Endothelial cell of umbilical vein (primary cell): ENCODE results near the gene GABRR2. TPM values are rescaled to one million over a fixed set of nuclear protein-coding genes. Genes with fewer than 3 reads are reported as not detected.

Experiments
- BruUV-seq: library from RNA; stranded (reverse); fragments of 400-500 nt; replicated peaks from 2 replicates; lab custom pipeline; 2021; lab: Mats Ljungman, UMichigan
- CTCF ChIA-PET: fragments of 300-600, 350-600 bp; sonication (Branson Sonifier 250); formaldehyde crosslinking; loops from one replicate; lab custom pipeline; 2021; ENCODE audit warnings: antibody characterized with exemption, inconsistent platforms; lab: Charles Lee
- POLR2A ChIA-PET: fragments of 300-600, 350-600 bp; sonication (Branson Sonifier 250); formaldehyde crosslinking; loops from one replicate; lab custom pipeline; 2021; ENCODE audit warnings: antibody characterized with exemption, inconsistent platforms; lab: Charles Lee
- DNase-seq: peaks from one replicate; pipeline ENCODE4 v3.0.0-alpha.2; 2011; ENCODE audit warnings: low read depth, low spot score
- FAIRE-seq: peaks from 2 replicates; lab custom pipeline; 2011; peaks lifted over from hg19 to GRCh38; lab: Jason Lieb, UNC
- H2AFZ ChIP-seq: 2 replicates; pipeline ENCODE4 v1.6.0; 2012; ENCODE audit warnings: low read depth, low read length, control low read depth, inconsistent platforms
- H3K27ac ChIP-seq: 2 replicates; pipeline ENCODE4 v1.5.1; 2011; ENCODE audit warnings: low read depth, mild to moderate bottlenecking, control low read depth, low read length, moderate library complexity; ENCODE audit not compliant: insufficient read depth
- H3K27me3 ChIP-seq, 2 experiments: 2 replicates each; pipeline versions ENCODE4 v1.6.0 to v1.6.1; 2011; ENCODE audit warnings: low read length in 2 of 2, mixed read lengths in 1 of 2; ENCODE audit not compliant: control insufficient read depth in 2 of 2, insufficient read depth in 2 of 2
- H3K36me3 ChIP-seq, 2 experiments: 2 replicates in 1 of 2; 3 replicates in 1 of 2; pipeline ENCODE4 v1.5.1; 2011; ENCODE audit warnings: low read length in 2 of 2, mild to moderate bottlenecking in 1 of 2, moderate library complexity in 1 of 2; ENCODE audit not compliant: control insufficient read depth in 2 of 2, insufficient read depth in 2 of 2; ENCODE audit errors: extremely low read depth in 1 of 2
- H3K4me1 ChIP-seq: 3 replicates; pipeline ENCODE4 v1.5.1; 2011; ENCODE audit warnings: mild to moderate bottlenecking, low read length; ENCODE audit not compliant: control insufficient read depth, insufficient read depth; ENCODE audit errors: extremely low read depth
- H3K4me2 ChIP-seq: 2 replicates; pipeline ENCODE4 v1.6.1; 2011; ENCODE audit warnings: low read length, control low read depth, mixed read lengths; ENCODE audit not compliant: insufficient read depth
- H3K4me3 ChIP-seq, 3 experiments: fragments of 200-600 bp in 1 of 3; sonication (generic), shearing (Covaris generic) in 1 of 3; replicated peaks in 1 of 3; 2 replicates each; pipeline ENCODE4 v1.5.1; 2011 to 2016; ENCODE audit warnings: control low read depth in 3 of 3, low read length in 3 of 3, mild to moderate bottlenecking in 2 of 3, inconsistent platforms in 1 of 3, low read depth in 1 of 3, moderate library complexity in 1 of 3; ENCODE audit not compliant: insufficient read depth in 1 of 3
- H3K79me2 ChIP-seq: 2 replicates; pipeline ENCODE4 v1.6.0; 2012; ENCODE audit warnings: low read length, inconsistent platforms; ENCODE audit not compliant: control insufficient read depth, insufficient read depth
- H3K9ac ChIP-seq: replicated peaks from 2 replicates; pipeline ENCODE3; 2011; ENCODE audit warnings: low read length, control low read depth; ENCODE audit not compliant: insufficient read depth; ENCODE audit errors: extremely low read depth
- H3K9me1 ChIP-seq: replicated peaks from 3 replicates; pipeline ENCODE4 v1.6.0; 2011; ENCODE audit warnings: mild to moderate bottlenecking, low read length; ENCODE audit not compliant: control insufficient read depth, insufficient read depth; ENCODE audit errors: extremely low read depth
- H3K9me3 ChIP-seq: replicated peaks from 2 replicates; pipeline ENCODE4 v1.5.1; 2012; ENCODE audit warnings: low read length, inconsistent platforms; ENCODE audit not compliant: control insufficient read depth, insufficient read depth
- H4K20me1 ChIP-seq: replicated peaks from 2 replicates; pipeline ENCODE3; 2011; ENCODE audit warnings: mild to moderate bottlenecking, low read length; ENCODE audit not compliant: control insufficient read depth, insufficient read depth; ENCODE audit errors: extremely low read depth
- EZH2 ChIP-seq: IDR thresholded peaks from 2 replicates; pipeline ENCODE4 v1.6.1; 2012; ENCODE audit warnings: borderline replicate concordance, low read depth, mild to moderate bottlenecking, moderate library complexity, low read length, inconsistent platforms; ENCODE audit not compliant: severe bottlenecking
- FOS ChIP-seq: IDR thresholded peaks from 2 replicates; pipeline ENCODE4 v1.6.1; 2011; ENCODE audit warnings: mild to moderate bottlenecking, low read length, moderate library complexity, borderline replicate concordance; ENCODE audit not compliant: insufficient read depth
- GATA2 ChIP-seq: IDR thresholded peaks from 2 replicates; pipeline ENCODE4 v1.7.0; 2011; ENCODE audit warnings: low read depth, mild to moderate bottlenecking, moderate library complexity, mixed read lengths, low read length; ENCODE audit not compliant: insufficient read length, insufficient read depth
- JUN ChIP-seq: IDR thresholded peaks from 2 replicates; pipeline ENCODE4 v1.6.1; 2011; ENCODE audit warnings: borderline replicate concordance, low read depth; ENCODE audit not compliant: insufficient read length, insufficient read depth
- MAX ChIP-seq: IDR thresholded peaks from 2 replicates; pipeline ENCODE4 v1.6.1; 2011; ENCODE audit not compliant: insufficient read depth, insufficient read length
- MYC ChIP-seq: IDR thresholded peaks from one replicate; pipeline ENCODE4 v1.6.1; 2011; ENCODE audit warnings: mild to moderate bottlenecking, low read depth, low read length
- POLR2A ChIP-seq: IDR thresholded peaks from 2 replicates; pipeline ENCODE4 v1.6.1; 2012; ENCODE audit warnings: low read depth, mild to moderate bottlenecking, control low read depth, low read length
- POLR2AphosphoS5 ChIP-seq: IDR thresholded peaks from 2 replicates; pipeline ENCODE4 v1.6.1; 2012; ENCODE audit warnings: low read depth, mild to moderate bottlenecking, control low read depth, low read length, moderate library complexity; ENCODE audit not compliant: insufficient read depth
- dilution Hi-C: fragments of 300-500 bp; cut with MboI; formaldehyde crosslinking; loops from one replicate; pipeline ENCODE4 v1.15.0; 2019; ENCODE audit warnings: low sequenced_read_pairs; ENCODE audit not compliant: extremely low pct_ligation_motif_present
- intact Hi-C: fragments of 100-400 bp; cut with micrococcal nuclease; formaldehyde crosslinking; loops from one replicate; pipeline ENCODE4 v1.10.0; 2022
- polyA plus RNA-seq, 4 experiments: library from polyadenylated mRNA; depleted of rRNA in 3 of 4; stranded (reverse) in 3 of 4; unstranded in 1 of 4; fragments of >200 nt; gene quantifications; 2 replicates each; pipeline versions ENCODE4 v1.2.1 to v1.2.3, GENCODE V29; 2011 to 2012; ENCODE audit warnings: missing spikeins in 1 of 4
- total RNA-seq: library from RNA; stranded (reverse); gene quantifications from 2 replicates; pipeline ENCODE4 v1.2.3, GENCODE V29; 2021
- TF ChIP-seq, protein P1 (sequence below), 2 donors: IDR thresholded peaks; 1 replicate in 1 of 2; 2 replicates in 1 of 2; pipeline ENCODE4 v1.5.1; 2011; ENCODE audit warnings: low read length in 2 of 2, mild to moderate bottlenecking in 2 of 2, moderate library complexity in 2 of 2, control low read depth in 1 of 2, inconsistent platforms in 1 of 2, low read depth in 1 of 2; ENCODE audit not compliant: insufficient read depth in 1 of 2; ENCODE audit errors: extremely low read depth in 1 of 2

GABRR2 gene
- total and polyA plus RNA-seq, 2 donors (not counting 3 experiments of a cell fraction or from before 2014, with no cell fraction given): 1.4 to 3.6 TPM

GRCh38 chr6:89330910-89331309 is 15.8 kb upstream of the GABRR2 start:
- no peaks in the 10 kb centered on the region for H4K20me1 ChIP-seq
- no peak for DNase-seq
- H3K79me2 ChIP-seq: no peaks in the 10 kb centered on the region
- ChIA-PET CTCF (interaction anchor here (1.4 to 2.5 kb wide), 2 partner anchors 19 to 41 kb away, joined by 7 to 8 read pairs; no protein-coding TSS in a partner anchor), POLR2A (no interaction called here)
- FAIRE-seq: no peak
- H3K9me3 ChIP-seq: no peaks in the 10 kb centered on the region
- H3K4me3 ChIP-seq: no peak overlapping the region
- no peak overlapping the region for H3K4me2 ChIP-seq
- H3K27ac ChIP-seq: no peak overlapping the region
- H3K36me3 ChIP-seq: peaks cover 2 to 21% of the 10 kb centered on the region in 2 experiments
- H3K9me1 ChIP-seq: no peaks in the 10 kb centered on the region
- no peaks in the 10 kb centered on the region for H3K27me3 ChIP-seq
- no peak overlapping the region for H3K9ac ChIP-seq
- intact Hi-C loops (no loop called here), dilution Hi-C loops (no loop called here)
- peaks cover 3% of the 10 kb centered on the region for H3K4me1 ChIP-seq
- no TSS peak for BruUV-seq
- H2AFZ ChIP-seq: no peak overlapping the region
- TF ChIP-seq POLR2A: no peak
- no peak for TF ChIP-seq EZH2
- no peak for TF ChIP-seq JUN
- TF ChIP-seq FOS: no peak
- TF ChIP-seq, protein P1, sequence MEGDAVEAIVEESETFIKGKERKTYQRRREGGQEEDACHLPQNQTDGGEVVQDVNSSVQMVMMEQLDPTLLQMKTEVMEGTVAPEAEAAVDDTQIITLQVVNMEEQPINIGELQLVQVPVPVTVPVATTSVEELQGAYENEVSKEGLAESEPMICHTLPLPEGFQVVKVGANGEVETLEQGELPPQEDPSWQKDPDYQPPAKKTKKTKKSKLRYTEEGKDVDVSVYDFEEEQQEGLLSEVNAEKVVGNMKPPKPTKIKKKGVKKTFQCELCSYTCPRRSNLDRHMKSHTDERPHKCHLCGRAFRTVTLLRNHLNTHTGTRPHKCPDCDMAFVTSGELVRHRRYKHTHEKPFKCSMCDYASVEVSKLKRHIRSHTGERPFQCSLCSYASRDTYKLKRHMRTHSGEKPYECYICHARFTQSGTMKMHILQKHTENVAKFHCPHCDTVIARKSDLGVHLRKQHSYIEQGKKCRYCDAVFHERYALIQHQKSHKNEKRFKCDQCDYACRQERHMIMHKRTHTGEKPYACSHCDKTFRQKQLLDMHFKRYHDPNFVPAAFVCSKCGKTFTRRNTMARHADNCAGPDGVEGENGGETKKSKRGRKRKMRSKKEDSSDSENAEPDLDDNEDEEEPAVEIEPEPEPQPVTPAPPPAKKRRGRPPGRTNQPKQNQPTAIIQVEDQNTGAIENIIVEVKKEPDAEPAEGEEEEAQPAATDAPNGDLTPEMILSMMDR (IDR thresholded peaks at IDR 0.05; ENCODE audit: extremely low read depth in 1 of 2, insufficient read depth in 1 of 2, low read depth in 1 of 2, low read length in 2 of 2): no peak
- TF ChIP-seq POLR2AphosphoS5: no peak
- no peak for TF ChIP-seq MYC
- no peak for TF ChIP-seq MAX
- TF ChIP-seq GATA2: no peak
